OCI-LY3 (cell line): ENCODE results near the gene LIPG.

Experiments
- EZH2phosphoT487 ChIP-seq: fragments of 200-600 bp; shearing (Covaris generic); IDR thresholded peaks from 2 replicates; pipeline ENCODE4 v1.6.1; 2018; ENCODE audit warnings: antibody characterized with exemption, mixed run types, low read depth
- TF ChIP-seq, protein P1 (sequence below): fragments of 200-600, 300-600 bp; sonication (generic); IDR thresholded peaks from 2 replicates; pipeline ENCODE4 v1.5.1; 2014; ENCODE audit warnings: antibody characterized with exemption, low read length, low read depth

- TF ChIP-seq, protein P1, sequence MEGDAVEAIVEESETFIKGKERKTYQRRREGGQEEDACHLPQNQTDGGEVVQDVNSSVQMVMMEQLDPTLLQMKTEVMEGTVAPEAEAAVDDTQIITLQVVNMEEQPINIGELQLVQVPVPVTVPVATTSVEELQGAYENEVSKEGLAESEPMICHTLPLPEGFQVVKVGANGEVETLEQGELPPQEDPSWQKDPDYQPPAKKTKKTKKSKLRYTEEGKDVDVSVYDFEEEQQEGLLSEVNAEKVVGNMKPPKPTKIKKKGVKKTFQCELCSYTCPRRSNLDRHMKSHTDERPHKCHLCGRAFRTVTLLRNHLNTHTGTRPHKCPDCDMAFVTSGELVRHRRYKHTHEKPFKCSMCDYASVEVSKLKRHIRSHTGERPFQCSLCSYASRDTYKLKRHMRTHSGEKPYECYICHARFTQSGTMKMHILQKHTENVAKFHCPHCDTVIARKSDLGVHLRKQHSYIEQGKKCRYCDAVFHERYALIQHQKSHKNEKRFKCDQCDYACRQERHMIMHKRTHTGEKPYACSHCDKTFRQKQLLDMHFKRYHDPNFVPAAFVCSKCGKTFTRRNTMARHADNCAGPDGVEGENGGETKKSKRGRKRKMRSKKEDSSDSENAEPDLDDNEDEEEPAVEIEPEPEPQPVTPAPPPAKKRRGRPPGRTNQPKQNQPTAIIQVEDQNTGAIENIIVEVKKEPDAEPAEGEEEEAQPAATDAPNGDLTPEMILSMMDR, result no peak
- TF ChIP-seq EZH2phosphoT487, result no peak
Measured at GRCh38 chr18:49590608-49591007, 28.8 kb downstream of the LIPG start.
